MM.1S (cell line): ENCODE measurements around the gene JAML.

ENCODE experiments used
- DNase-seq: peaks from one replicate; pipeline ENCODE4 v3.0.0-alpha.2; 2015
- H2AFZ ChIP-seq: fragments of 300-600 bp; sonication (generic); 2 replicates; pipeline ENCODE4 v1.6.0; 2016; ENCODE audit warnings: antibody characterized with exemption, low read length
- H3F3A ChIP-seq: fragments of 300-600 bp; sonication (generic); 2 replicates; pipeline ENCODE4 v1.6.1; 2016; ENCODE audit warnings: mild to moderate bottlenecking, antibody characterized with exemption, low read length, moderate library complexity, mixed read lengths; ENCODE audit not compliant: insufficient read depth
- H3K27ac ChIP-seq: fragments of 300-600 bp; sonication (generic); 2 replicates; pipeline ENCODE4 v1.5.1; 2016; ENCODE audit warnings: mild to moderate bottlenecking, low read length
- H3K27me3 ChIP-seq: fragments of 300-600 bp; sonication (generic); replicated peaks from 2 replicates; pipeline ENCODE4 v1.6.0; 2016; ENCODE audit warnings: low read length; ENCODE audit not compliant: insufficient read depth
- H3K36me3 ChIP-seq: fragments of 300-600 bp; sonication (generic); replicated peaks from 2 replicates; pipeline ENCODE4 v1.6.1; 2016; ENCODE audit warnings: mild to moderate bottlenecking, low read length, mixed read lengths; ENCODE audit not compliant: insufficient read depth
- H3K4me1 ChIP-seq: fragments of 300-600 bp; sonication (generic); 2 replicates; pipeline ENCODE4 v1.6.1; 2016; ENCODE audit warnings: low read length, mixed read lengths
- H3K4me2 ChIP-seq: fragments of 300-600 bp; sonication (generic); 2 replicates; pipeline ENCODE4 v1.6.0; 2016; ENCODE audit warnings: low read depth, low read length
- H3K4me3 ChIP-seq: fragments of 300-600 bp; sonication (generic); 2 replicates; pipeline ENCODE4 v1.5.1; 2016; ENCODE audit warnings: low read length, mixed read lengths
- H3K79me2 ChIP-seq: fragments of 300-600 bp; sonication (generic); 2 replicates; pipeline ENCODE4 v1.6.1; 2016; ENCODE audit warnings: mixed run types, low read length, mixed read lengths
- H3K9ac ChIP-seq: fragments of 300-600 bp; sonication (generic); 2 replicates; pipeline ENCODE4 v1.6.1; 2016; ENCODE audit warnings: low read length, mixed read lengths
- H3K9me2 ChIP-seq: fragments of 300-600 bp; sonication (generic); replicated peaks from 2 replicates; pipeline ENCODE4 v1.6.1; 2016; ENCODE audit warnings: mild to moderate bottlenecking, low read length, mixed read lengths; ENCODE audit not compliant: insufficient read depth
- H3K9me3 ChIP-seq: fragments of 300-600 bp; sonication (generic); replicated peaks from 2 replicates; pipeline ENCODE4 v1.6.1; 2016; ENCODE audit warnings: mild to moderate bottlenecking, low read length, mixed read lengths; ENCODE audit not compliant: insufficient read depth
- H4K20me1 ChIP-seq: fragments of 300-600 bp; sonication (generic); 2 replicates; pipeline ENCODE4 v1.6.1; 2016; ENCODE audit warnings: mild to moderate bottlenecking, low read length, moderate library complexity, mixed read lengths; ENCODE audit not compliant: insufficient read depth
- CTCF ChIP-seq: fragments of 300-600 bp; sonication (generic); IDR thresholded peaks from 2 replicates; pipeline ENCODE4 v1.5.1; 2016; ENCODE audit warnings: antibody characterized with exemption, low read length, mixed read lengths
- EZH2 ChIP-seq: fragments of 300-600 bp; sonication (generic); optimal IDR thresholded peaks from 2 replicates; pipeline ENCODE3; 2017; ENCODE audit warnings: low read depth, mild to moderate bottlenecking, antibody characterized with exemption, low read length, mixed read lengths
- EZH2phosphoT487 ChIP-seq: fragments of 300-600 bp; sonication (generic); IDR thresholded peaks from 2 replicates; pipeline ENCODE4 v1.6.1; 2018; ENCODE audit warnings: antibody characterized with exemption, low read length

Gene JAML

GRCh38 chr11:118176778-118177134 is 48.1 kb downstream of the JAML start:
- no peaks in the 10 kb centered on the region for H4K20me1 ChIP-seq
- no peak overlapping the region for H3K9ac ChIP-seq

DNA sequence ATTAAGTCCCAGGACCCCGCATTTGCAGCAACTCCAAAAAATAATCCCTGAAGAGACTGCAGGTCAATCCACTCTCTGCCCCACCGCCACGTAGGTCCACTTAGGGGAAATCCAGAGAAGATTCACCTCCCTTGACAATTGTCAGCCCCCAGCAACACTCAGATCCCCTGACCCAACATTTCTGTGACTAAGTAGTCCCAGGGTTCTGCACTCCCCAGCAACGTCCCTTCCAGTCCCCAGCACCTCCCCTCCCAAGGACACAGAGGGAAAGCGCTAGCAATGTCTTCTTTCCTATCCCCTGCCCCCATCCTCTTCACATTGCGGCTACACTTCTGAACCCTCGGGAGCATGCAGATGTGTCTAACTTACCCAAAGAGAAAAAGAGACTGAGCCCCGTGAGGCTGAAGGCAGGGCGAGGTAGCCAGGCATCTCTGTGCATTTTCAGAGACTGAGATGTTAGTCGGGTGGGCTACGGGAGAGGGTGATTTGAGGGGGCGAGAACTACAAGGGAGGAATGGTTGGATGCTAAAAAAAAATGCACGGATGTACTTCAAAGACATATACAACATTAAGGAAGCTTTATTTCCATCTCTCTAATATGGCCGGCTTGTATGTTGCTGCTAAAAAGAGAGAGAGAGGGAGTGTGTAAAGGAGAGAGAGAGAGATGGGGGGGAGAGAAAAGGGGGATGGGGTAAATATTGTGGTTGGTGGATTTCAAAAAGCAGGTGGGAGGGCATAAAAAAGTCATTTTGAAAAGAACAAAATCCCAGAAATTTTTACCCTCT is 48.6 kb downstream of the JAML start, which contains the start of gene SCN2B:
Gene SCN2B, minus strand, starts transcription at position 647 of the 785 bp plus-strand sequence. Its CDS starts 208 bp downstream, at position 439.
- no peak within 1 kb of the TSS for H3K27ac ChIP-seq
- no peak for DNase-seq
- H3K9ac ChIP-seq = no peak within 1 kb of the TSS
- no peaks in the 10 kb centered on the region for H3K9me2 ChIP-seq
- no peak for TF ChIP-seq CTCF
- TF ChIP-seq EZH2 = no peak
- no peak for TF ChIP-seq EZH2phosphoT487
- H3K36me3 ChIP-seq = no peaks in the 10 kb centered on the region
- H2AFZ ChIP-seq = no peak within 1 kb of the TSS
- no peaks in the 10 kb centered on the region for H4K20me1 ChIP-seq
- H3K4me2 ChIP-seq = no peak within 1 kb of the TSS
- H3K9me3 ChIP-seq = no peaks in the 10 kb centered on the region
- peaks cover 50% of the 10 kb centered on the region for H3K27me3 ChIP-seq
- no peak within 1 kb of the TSS for H3K4me3 ChIP-seq
- no peaks in the 10 kb centered on the region for H3F3A ChIP-seq
- H3K4me1 ChIP-seq = no peaks in the 10 kb centered on the region
- no peaks in the 10 kb centered on the region for H3K79me2 ChIP-seq

More at GRCh38 chr11:118176778-118177134, 48.1 kb downstream of the JAML start:
- TF ChIP-seq EZH2phosphoT487 = no peak
- TF ChIP-seq CTCF = no peak
- no peak for TF ChIP-seq EZH2
- no peaks in the 10 kb centered on the region for H3K36me3 ChIP-seq
- no peaks in the 10 kb centered on the region for H3K4me1 ChIP-seq
- no peak overlapping the region for H2AFZ ChIP-seq
- DNase-seq = no peak
- no peak overlapping the region for H3K4me2 ChIP-seq
- H3K27ac ChIP-seq = no peak overlapping the region
- no peaks in the 10 kb centered on the region for H3K9me2 ChIP-seq
- no peaks in the 10 kb centered on the region for H3K79me2 ChIP-seq
- no peaks in the 10 kb centered on the region for H3K9me3 ChIP-seq
- no peak overlapping the region for H3K4me3 ChIP-seq
- H3F3A ChIP-seq = no peaks in the 10 kb centered on the region
- H3K27me3 ChIP-seq = peaks cover 47% of the 10 kb centered on the region

GRCh38 chr11:118175031-118175992 is 49.5 kb downstream of the JAML start:
- H3K9ac ChIP-seq = no peak overlapping the region
- no peak for DNase-seq
- no peaks in the 10 kb centered on the region for H3K36me3 ChIP-seq
- H3K27ac ChIP-seq = no peak overlapping the region
- H3K9me2 ChIP-seq = no peaks in the 10 kb centered on the region
- H3K4me1 ChIP-seq = no peaks in the 10 kb centered on the region
- H3F3A ChIP-seq = no peaks in the 10 kb centered on the region
- no peaks in the 10 kb centered on the region for H4K20me1 ChIP-seq
- H3K79me2 ChIP-seq = no peaks in the 10 kb centered on the region
- no peak overlapping the region for H3K4me2 ChIP-seq
- peaks cover 59% of the 10 kb centered on the region for H3K27me3 ChIP-seq
- TF ChIP-seq EZH2 = no peak
- no peak for TF ChIP-seq EZH2phosphoT487
- no peak for TF ChIP-seq CTCF
- H2AFZ ChIP-seq = no peak overlapping the region
- H3K4me3 ChIP-seq = no peak overlapping the region
- no peaks in the 10 kb centered on the region for H3K9me3 ChIP-seq
